ENCODE data around the gene SULT2A1.
"Not testable (repeated sequence)": the region's sequence is repeated elsewhere in the genome, so short reads cannot be mapped to it uniquely, and the experiment has no call there.

The SULT2A1 gene

DNA sequence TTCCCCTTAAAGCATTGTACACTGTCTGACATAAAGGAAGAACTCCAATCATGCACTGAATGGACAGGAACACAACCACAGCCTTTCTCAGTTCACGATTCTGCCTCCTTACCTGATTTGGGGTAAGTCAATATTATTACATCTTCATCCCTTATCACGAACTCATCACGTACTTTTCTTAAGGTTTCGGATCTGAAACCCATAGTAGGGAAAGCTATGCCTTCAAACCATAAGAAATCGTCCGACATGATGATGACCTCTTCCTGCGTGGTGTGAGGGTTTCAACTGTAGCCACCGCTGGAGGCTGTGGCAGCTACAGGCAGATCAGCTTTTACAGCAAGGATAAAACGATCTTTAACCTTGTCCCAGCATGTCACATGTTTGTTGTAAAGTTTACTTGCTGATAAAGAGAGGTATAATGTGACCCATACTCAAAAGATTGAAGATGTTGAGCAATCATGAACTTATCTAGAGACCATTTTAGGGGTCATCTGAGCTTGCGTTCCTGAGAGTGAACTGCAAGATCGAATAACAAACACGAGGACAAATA is at the start of gene SULT2A1:
Gene SULT2A1, minus strand, starts transcription at position 306 of the 550 bp plus-strand sequence. Its CDS starts 58 bp downstream, at position 248.
- no peak for DNase-seq

DNA sequence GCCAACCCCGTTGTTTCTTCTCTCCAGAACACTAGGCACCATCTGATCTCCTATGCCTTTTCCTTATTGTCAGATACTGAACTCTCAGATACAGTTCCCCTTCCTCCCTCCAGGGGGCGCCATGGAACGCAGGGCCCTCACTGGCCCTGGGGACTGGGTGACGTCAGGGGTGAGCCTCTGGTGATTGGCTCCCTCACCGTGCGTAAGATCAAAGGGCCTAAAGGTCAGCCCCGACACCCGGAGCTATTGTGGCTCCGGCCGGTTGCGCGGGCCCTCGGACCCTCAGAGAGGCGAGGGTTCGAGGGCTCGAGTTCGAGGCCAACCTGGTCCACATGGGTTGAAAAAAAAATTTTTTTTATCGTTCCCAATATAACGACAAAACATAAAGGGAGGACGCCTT is 42.5 kb upstream of the SULT2A1 start:
- DNase-seq: not testable (repeated sequence)

DNA sequence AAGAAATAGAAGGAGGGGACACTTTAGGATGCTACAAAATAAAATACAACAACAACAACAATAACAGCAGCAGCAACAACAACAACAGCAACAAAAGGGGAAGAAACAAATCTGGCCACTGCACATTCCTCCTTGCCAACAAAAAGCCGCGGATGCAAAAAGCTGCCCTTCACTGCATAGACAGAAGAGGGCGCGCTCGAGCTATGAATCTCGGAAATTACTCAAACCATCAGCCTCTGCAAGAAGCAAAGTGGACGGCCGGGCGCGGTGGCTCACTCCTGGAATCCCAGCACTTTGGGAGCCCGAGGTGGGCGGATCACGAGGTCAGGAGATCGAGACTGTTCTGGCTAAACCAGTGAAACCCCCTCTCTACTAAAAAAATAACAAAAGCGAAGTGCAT is 34.0 kb upstream of the SULT2A1 start:
- not testable (repeated sequence) for DNase-seq

GRCh38 chr19:47910191-47910590 is 24.1 kb upstream of the SULT2A1 start:
- not testable (repeated sequence) for DNase-seq

DNA sequence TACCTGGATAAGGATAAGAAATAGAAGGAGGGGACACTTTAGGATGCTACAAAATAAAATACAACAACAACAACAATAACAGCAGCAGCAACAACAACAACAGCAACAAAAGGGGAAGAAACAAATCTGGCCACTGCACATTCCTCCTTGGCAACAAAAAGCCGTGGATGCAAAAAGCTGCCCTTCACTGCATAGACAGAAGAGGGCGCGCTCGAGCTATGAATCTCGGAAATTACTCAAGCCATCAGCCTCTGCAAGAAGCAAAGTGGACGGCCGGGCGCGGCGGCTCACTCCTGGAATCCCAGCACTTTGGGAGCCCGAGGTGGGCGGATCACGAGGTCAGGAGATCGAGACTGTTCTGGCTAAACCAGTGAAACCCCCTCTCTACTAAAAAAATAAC is 23.2 kb upstream of the SULT2A1 start:
- peak; percentile 51 for DNase-seq

DNA sequence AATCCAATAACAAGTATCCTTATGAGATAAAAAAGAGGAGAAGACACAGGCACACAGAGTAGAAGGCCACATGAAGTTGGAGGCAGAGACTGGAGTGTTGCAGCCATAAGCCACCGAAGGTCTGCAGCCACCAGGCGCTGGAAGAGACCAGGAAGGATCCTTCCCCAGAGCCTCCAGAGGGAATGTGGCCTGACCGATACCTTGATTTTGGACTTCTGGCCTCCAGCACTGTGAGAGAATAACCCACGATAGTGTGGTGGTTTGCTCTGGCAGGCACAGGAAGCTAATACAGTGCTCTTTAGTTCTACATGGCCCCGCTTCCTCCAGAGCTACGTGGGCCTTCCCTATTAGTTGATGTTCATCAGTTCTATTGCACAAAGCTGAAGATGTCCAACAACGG is 15.3 kb upstream of the SULT2A1 start:
- DNase-seq: no peak

- DNase-seq: no peak
Observed at GRCh38 chr19:47899335-47899734, 13.2 kb upstream of the SULT2A1 start.

GRCh38 chr19:47897861-47898260 is 11.7 kb upstream of the SULT2A1 start:
- DNase-seq: no peak

GRCh38 chr19:47896773-47897172 is 10.7 kb upstream of the SULT2A1 start:
- DNase-seq: no peak

- DNase-seq: no peak
Observed at GRCh38 chr19:47896019-47896418, 9.9 kb upstream of the SULT2A1 start.

GRCh38 chr19:47895165-47895782 is 9.2 kb upstream of the SULT2A1 start:
- DNase-seq: no peak

GRCh38 chr19:47891923-47892666 is 6.0 kb upstream of the SULT2A1 start:
- DNase-seq: no peak

DNA sequence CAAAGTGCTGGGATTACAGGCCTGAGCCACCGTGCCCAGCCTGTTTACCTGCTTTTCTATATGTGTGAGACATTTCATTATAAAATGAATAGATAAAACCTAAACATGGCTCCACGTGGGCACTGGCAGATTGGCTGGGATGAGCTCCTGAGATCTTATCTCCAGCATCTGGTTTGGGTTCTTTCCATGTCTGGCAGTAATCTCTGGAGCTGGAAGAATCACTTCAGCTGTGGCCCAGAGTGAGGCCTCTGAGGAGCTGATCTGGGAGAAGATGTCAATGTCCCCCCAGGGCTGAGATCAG is 5.5 kb upstream of the SULT2A1 start:
- no peak for DNase-seq

DNA sequence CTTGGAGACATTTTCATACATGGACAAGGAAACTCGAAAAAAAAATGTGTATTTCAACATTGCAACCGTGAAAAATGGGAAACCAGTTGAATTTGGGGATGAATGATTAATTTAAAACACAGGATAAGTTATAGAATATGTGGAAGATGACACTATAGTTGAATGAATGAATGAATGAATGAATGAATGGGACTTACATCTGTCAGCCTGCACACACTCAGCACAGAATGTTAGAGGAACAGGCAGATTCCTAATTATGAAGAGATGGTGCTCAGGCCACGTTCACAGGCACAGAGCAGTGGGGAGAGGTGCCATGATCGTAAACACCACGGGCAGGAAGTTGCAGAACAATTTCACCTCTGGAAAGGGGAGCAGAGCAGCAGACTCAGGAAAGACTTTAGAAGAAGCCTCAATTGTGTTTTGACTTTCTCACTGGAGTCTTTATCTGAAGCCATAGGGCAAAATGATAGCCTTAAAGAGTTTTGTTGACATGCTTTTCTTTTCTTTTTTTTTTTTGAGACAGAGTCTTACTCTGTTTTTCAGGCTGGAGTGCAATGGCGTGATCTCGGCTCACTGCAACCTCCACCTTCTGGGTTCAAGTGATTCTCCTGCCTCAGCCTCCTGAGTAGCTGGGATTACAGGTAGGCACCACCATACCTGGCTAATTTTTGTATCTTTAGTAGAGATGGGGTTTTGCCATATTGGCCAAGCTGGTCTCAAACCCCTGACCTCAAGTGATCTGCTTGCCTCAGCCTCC is 4.9 kb upstream of the SULT2A1 start:
- no peak for DNase-seq

GRCh38 chr19:47885067-47885463 is 1.1 kb downstream of the SULT2A1 start:
- DNase-seq: no peak

GRCh38 chr19:47882890-47883289 is 3.2 kb downstream of the SULT2A1 start:
- DNase-seq: no peak

DNA sequence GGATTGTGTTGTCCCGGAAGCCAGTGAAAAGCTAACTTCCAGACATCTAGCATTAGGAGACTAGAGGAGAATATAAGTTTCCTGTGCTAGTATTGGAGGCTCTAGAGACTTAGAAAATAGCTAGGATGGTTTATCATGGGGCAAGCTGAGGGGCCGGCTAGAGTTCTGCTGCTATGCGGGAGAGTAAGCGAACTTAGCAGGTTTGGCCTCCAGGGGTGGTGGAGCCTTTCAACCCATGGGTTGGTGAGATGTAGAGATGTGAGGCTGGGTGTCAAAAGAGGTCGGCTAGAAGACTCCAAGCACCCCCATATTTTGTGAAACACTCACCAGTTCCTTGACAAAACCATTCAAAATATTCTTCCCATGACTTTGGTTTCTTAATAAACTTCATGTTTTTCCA is 4.4 kb downstream of the SULT2A1 start:
- DNase-seq: no peak

GRCh38 chr19:47879385-47879784 is 6.7 kb downstream of the SULT2A1 start:
- not testable (repeated sequence) for DNase-seq

- DNase-seq: no peak
Observed at GRCh38 chr19:47878906-47879305, 7.2 kb downstream of the SULT2A1 start.

- DNase-seq: no peak
Observed at GRCh38 chr19:47865166-47865565, 20.9 kb downstream of the SULT2A1 start.

GRCh38 chr19:47863514-47863936 is 22.6 kb downstream of the SULT2A1 start:
- DNase-seq: peak; percentile 86

GRCh38 chr19:47861630-47862029 is 24.5 kb downstream of the SULT2A1 start:
- no peak for DNase-seq

DNA sequence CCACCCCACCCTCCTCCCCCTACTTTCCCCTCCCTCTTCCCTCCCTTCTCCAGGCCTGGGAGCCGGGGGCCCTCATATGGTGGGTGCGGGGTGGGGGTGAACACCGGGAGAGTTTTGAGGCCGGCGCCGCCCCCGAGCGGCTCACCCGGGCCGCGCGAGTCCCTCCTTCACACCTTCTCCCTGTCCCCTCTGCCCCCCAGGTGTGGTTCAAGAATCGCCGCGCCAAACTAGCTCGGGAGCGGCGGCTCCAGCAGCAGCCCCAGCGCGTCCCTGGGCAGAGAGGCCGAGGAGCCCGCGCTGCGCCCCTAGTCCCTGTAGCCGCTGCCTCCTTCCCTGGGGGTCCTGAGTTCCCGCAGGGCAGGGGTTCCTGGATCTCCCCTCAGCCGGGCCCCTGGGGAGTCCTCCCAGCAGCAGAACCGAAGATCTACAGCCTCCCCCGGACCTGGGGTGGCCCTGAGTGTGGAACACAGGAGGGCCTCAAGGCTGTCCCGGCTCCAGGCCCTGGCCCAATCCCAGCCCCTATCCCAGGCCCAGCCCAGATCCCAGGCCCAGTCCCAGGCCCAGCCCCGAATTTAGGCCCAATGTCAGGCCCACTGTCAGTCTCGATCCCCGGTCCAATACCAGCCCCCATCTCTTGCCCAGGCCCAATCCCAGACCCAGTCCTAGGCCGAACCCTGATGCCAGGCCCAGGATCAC is 25.4 kb downstream of the SULT2A1 start:
- no peak for DNase-seq

Measured in activated gamma-delta T cell treated with Interleukin-2 at 50 U/mL for 16 hours (primary cell).